ENCODE measurements around the gene NFKB2.

Gene NFKB2

DNA sequence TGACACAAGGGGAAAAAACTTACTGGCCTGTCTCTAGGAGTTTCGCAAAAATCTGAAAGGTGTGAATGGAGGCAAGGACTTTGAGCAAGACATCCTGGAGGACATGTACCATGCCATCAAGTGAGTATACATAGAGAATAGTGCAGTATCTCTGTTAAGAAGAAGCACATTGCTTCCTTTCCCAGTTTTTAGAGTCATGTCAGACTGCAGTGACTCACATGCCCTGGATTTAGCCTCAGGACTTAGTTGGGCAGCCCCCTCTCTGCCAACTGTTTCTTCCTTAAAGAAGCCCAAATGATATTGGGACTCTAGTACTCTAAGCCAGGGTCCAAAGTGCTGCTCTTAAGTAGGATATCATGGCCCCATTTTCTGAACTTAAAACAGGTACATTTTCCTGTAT, 28.1 kb upstream of the NFKB2 start:
- no peak for TF ChIP-seq BHLHE40 (IDR thresholded peaks at IDR 0.05; ENCODE audit: borderline replicate concordance)
- TF ChIP-seq FOXA1 (IDR thresholded peaks at IDR 0.05), result no peak
- TF ChIP-seq, protein P1, sequence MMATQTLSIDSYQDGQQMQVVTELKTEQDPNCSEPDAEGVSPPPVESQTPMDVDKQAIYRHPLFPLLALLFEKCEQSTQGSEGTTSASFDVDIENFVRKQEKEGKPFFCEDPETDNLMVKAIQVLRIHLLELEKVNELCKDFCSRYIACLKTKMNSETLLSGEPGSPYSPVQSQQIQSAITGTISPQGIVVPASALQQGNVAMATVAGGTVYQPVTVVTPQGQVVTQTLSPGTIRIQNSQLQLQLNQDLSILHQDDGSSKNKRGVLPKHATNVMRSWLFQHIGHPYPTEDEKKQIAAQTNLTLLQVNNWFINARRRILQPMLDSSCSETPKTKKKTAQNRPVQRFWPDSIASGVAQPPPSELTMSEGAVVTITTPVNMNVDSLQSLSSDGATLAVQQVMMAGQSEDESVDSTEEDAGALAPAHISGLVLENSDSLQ (IDR thresholded peaks at IDR 0.05), result no peak
- TF ChIP-seq ZNF384 (IDR thresholded peaks at IDR 0.05), result no peak
- no peak for TF ChIP-seq ELF4 (IDR thresholded peaks at IDR 0.05)
- no peak for TF ChIP-seq ARNT (IDR thresholded peaks at IDR 0.05)
- no peak for TF ChIP-seq FOXM1 (IDR thresholded peaks at IDR 0.05; ENCODE audit: borderline replicate concordance)
- TF ChIP-seq HDGF (IDR thresholded peaks at IDR 0.05; ENCODE audit: borderline replicate concordance), result no peak
- ChIA-PET POLR2A (no interaction called here), CTCF (no interaction called here)
- no peak for DNase-seq (ENCODE audit: extremely low spot score)

DNA sequence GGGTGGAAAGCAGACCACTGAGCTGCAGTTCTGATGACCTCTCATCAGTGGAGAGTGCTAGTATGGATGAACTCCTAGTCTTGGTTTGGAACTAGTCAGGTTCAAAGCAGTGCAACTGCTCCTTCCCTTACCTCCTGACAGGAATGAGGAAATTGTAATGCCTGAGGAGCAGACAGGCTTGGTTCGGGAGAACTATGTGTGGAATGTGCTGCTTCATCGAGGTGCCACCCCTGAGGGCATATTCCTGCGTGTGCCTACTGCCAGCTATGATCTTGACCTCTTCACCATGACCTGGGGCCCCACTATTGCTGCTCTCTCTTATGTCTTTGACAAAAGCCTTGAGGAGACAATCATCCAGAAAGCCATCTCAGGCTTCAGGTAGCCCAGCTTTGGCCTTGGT, 27.4 kb upstream of the NFKB2 start:
- DNase-seq (ENCODE audit: extremely low spot score), result no peak
- CTCF ChIA-PET, result no interaction called here
- no peak for TF ChIP-seq TARDBP (IDR thresholded peaks at IDR 0.05)
- POLR2A ChIA-PET, result no interaction called here

DNA sequence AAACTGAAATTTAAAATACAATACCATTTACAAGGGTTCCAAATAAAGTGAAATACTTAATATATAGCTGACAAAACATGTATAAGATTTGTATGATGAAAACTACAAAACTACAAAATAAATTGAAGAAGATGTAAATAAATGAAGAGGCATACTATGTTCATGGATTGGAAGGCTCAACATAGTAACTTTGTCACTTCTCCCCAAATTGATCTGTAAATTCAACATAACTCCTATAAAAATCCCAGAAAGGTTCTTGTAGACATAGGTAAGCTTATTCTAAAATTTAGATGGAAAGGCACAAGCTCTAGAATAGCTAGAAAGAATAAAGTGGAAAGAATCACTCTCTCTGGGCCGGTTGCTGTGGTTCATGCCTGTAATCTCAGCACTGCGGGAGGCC, 24.2 kb upstream of the NFKB2 start:
- POLR2A ChIA-PET, result interaction anchor here (0.7 kb wide), 1 partner anchor 10 kb away, joined by 3 read pairs; no protein-coding TSS in a partner anchor
- TF ChIP-seq ARNT (IDR thresholded peaks at IDR 0.05) (no peak), BHLHE40 (IDR thresholded peaks at IDR 0.05; ENCODE audit: borderline replicate concordance) (no peak), TARDBP (IDR thresholded peaks at IDR 0.05) (no peak), HDGF (IDR thresholded peaks at IDR 0.05; ENCODE audit: borderline replicate concordance) (no peak), ZNF384 (IDR thresholded peaks at IDR 0.05) (no peak), LEF1 (IDR thresholded peaks at IDR 0.05; ENCODE audit: borderline replicate concordance) (no peak), FOXA1 (IDR thresholded peaks at IDR 0.05) (no peak), FOXK2 (IDR thresholded peaks at IDR 0.05) (no peak), SP1 (IDR thresholded peaks at IDR 0.05) (no peak), NFRKB (IDR thresholded peaks at IDR 0.05) (no peak), SUZ12 (IDR thresholded peaks at IDR 0.05) (no peak), FOXM1 (IDR thresholded peaks at IDR 0.05; ENCODE audit: borderline replicate concordance) (no peak), CTBP1 (IDR thresholded peaks at IDR 0.05; ENCODE audit: borderline replicate concordance) (no peak)
- TF ChIP-seq, protein P1 (IDR thresholded peaks at IDR 0.05), result no peak
- DNase-seq (ENCODE audit: extremely low spot score), result no peak
- CTCF ChIA-PET, result interaction anchor here (1.9 kb wide), 1 partner anchor 13 kb away, joined by 6 read pairs; no protein-coding TSS in a partner anchor

DNA sequence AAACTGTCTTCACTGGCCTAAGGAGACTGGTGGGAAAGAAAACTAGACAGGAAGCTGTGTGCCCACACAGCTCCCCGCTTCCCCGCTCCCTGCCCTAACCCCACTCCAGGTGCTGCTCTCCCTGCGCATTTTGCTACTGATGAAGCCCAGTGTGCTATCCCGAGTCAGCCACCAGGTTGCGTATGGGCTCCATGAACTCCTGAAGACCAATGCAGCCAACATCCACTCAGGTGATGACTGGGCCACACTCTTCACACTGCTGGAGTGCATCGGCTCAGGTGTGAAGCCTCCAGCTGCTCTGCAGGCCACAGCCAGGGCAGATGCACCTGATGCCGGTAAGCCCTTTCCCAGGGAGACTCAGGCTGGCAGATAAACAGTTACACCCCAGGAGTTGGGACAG, 20.3 kb upstream of the NFKB2 start:
- ChIA-PET CTCF (interaction anchor here (0.7 kb wide), 1 partner anchor 107 kb away, joined by 3 read pairs; no protein-coding TSS in a partner anchor), POLR2A (no interaction called here)
- TF ChIP-seq, protein P1 (IDR thresholded peaks at IDR 0.05), result no peak
- TF ChIP-seq NFRKB (IDR thresholded peaks at IDR 0.05), result no peak
- no peak for TF ChIP-seq ARNT (IDR thresholded peaks at IDR 0.05)
- no peak for TF ChIP-seq FOXM1 (IDR thresholded peaks at IDR 0.05; ENCODE audit: borderline replicate concordance)
- no peak for TF ChIP-seq CTBP1 (IDR thresholded peaks at IDR 0.05; ENCODE audit: borderline replicate concordance)
- TF ChIP-seq HDGF (IDR thresholded peaks at IDR 0.05; ENCODE audit: borderline replicate concordance), result no peak
- no peak for TF ChIP-seq ELF4 (IDR thresholded peaks at IDR 0.05)
- no peak for DNase-seq (ENCODE audit: extremely low spot score)

DNA sequence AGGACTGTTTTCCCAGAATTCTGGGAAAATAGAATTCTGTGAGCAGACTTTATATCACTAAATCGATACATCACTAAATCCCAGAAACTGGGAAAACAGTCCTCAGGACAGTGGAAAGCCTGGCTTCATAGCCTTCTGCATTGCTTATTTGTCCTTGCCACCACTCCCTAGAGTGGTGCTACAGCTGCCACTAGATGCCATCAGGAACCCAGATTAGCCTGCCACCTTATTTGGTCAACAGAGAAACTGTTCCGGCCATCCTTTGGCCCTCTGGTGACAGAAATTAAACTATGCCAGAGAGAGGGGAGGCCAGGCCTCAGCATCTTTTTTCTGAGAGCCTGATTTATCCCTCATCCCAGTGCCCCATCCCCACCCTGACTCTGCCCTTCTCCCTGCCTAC, 19.6 kb upstream of the NFKB2 start:
- no peak for DNase-seq (ENCODE audit: extremely low spot score)
- POLR2A ChIA-PET, result no interaction called here
- CTCF ChIA-PET, result interaction anchor here (0.7 kb wide), 1 partner anchor 108 kb away, joined by 3 read pairs; no protein-coding TSS in a partner anchor
- TF ChIP-seq SP1 (IDR thresholded peaks at IDR 0.05), result no peak
- no peak for TF ChIP-seq ZNF384 (IDR thresholded peaks at IDR 0.05)
- no peak for TF ChIP-seq L3MBTL2 (conservative IDR thresholded peaks at IDR 0.05)
- no peak for TF ChIP-seq SUZ12 (IDR thresholded peaks at IDR 0.05)
- TF ChIP-seq ARNT (IDR thresholded peaks at IDR 0.05), result no peak
- TF ChIP-seq, protein P1 (IDR thresholded peaks at IDR 0.05), result no peak
- TF ChIP-seq NFRKB (IDR thresholded peaks at IDR 0.05), result no peak
- TF ChIP-seq TARDBP (IDR thresholded peaks at IDR 0.05), result no peak
- TF ChIP-seq ELF4 (IDR thresholded peaks at IDR 0.05), result no peak
- TF ChIP-seq CTBP1 (IDR thresholded peaks at IDR 0.05; ENCODE audit: borderline replicate concordance), result no peak
- no peak for TF ChIP-seq BHLHE40 (IDR thresholded peaks at IDR 0.05; ENCODE audit: borderline replicate concordance)
- TF ChIP-seq FOXK2 (IDR thresholded peaks at IDR 0.05), result no peak
- TF ChIP-seq FOXM1 (IDR thresholded peaks at IDR 0.05; ENCODE audit: borderline replicate concordance), result no peak
- no peak for TF ChIP-seq HDGF (IDR thresholded peaks at IDR 0.05; ENCODE audit: borderline replicate concordance)
- no peak for TF ChIP-seq FOXA1 (IDR thresholded peaks at IDR 0.05)

DNA sequence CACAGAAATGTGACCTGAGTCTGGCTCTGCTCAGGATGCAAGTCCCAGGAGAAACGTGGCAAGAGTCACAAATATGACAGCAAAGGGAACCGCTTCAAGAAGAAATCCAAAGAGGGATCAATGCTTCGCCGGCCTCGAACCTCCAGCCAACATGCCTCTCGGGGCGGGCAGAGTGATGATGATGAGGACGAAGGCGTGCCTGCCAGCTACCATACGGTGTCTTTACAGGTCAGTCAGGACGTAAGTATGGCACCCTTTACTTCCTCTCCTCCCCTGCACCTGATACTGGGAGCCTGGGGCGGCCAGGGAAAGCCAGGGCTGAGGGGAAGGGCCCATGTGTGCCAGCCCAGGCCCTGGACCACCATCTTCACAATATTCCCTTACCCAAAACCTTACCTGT, 18.6 kb upstream of the NFKB2 start:
- ChIA-PET CTCF (no interaction called here), POLR2A (no interaction called here)
- TF ChIP-seq HDGF (IDR thresholded peaks at IDR 0.05; ENCODE audit: borderline replicate concordance), result no peak
- TF ChIP-seq LEF1 (IDR thresholded peaks at IDR 0.05; ENCODE audit: borderline replicate concordance), result no peak
- TF ChIP-seq SUZ12 (IDR thresholded peaks at IDR 0.05), result no peak
- TF ChIP-seq ELF4 (IDR thresholded peaks at IDR 0.05), result no peak
- TF ChIP-seq FOXA1 (IDR thresholded peaks at IDR 0.05), result no peak
- TF ChIP-seq, protein P1 (IDR thresholded peaks at IDR 0.05), result no peak
- no peak for TF ChIP-seq ARNT (IDR thresholded peaks at IDR 0.05)
- no peak for TF ChIP-seq TARDBP (IDR thresholded peaks at IDR 0.05)
- TF ChIP-seq NFRKB (IDR thresholded peaks at IDR 0.05), result no peak
- TF ChIP-seq L3MBTL2 (conservative IDR thresholded peaks at IDR 0.05), result no peak
- no peak for DNase-seq (ENCODE audit: extremely low spot score)

All from HEK293T (cell line).